K562 (cell line): ENCODE measurements around the gene MAP2.

Experiments used
- ILK ChIP-seq: fragments of 450-650 bp; IDR thresholded peaks from 2 replicates; pipeline ENCODE4 v1.6.1; 2016; ENCODE audit warnings: missing genetic modification characterization, low read depth, mild to moderate bottlenecking, missing compliant biosample characterization, moderate library complexity, borderline replicate concordance
- NFE2L1 ChIP-seq: fragments of 450-650 bp; IDR thresholded peaks from 2 replicates; pipeline ENCODE4 v1.6.1; 2016; ENCODE audit warnings: missing genetic modification characterization, low read depth, mild to moderate bottlenecking, missing compliant biosample characterization, moderate library complexity, borderline replicate concordance

GRCh38 chr2:209398463-209398862 is 25.4 kb upstream of the MAP2 start:
- TF ChIP-seq NFE2L1 (no peak), ILK (no peak)
